H9 (cell line): ENCODE measurements around the gene BAG2. TPM values are rescaled to one million over a fixed set of nuclear protein-coding genes. Genes with fewer than 3 reads are reported as not detected.

ENCODE experiments used
- DNase-seq: peaks from one replicate; pipeline ENCODE4 v3.0.0-alpha.2; 2017
- H2AFZ ChIP-seq: one replicate; pipeline ENCODE4 v1.6.1; 2013; ENCODE audit warnings: mild to moderate bottlenecking, low read length, control low read depth, moderate library complexity
- H2AK5ac ChIP-seq: 2 replicates; pipeline ENCODE4 v1.6.1; 2013; ENCODE audit warnings: low read length, control low read depth, mixed read lengths; ENCODE audit not compliant: insufficient read length
- H2BK120ac ChIP-seq: one replicate; pipeline ENCODE4 v1.6.1; 2013; ENCODE audit warnings: low read depth, mild to moderate bottlenecking, low read length, control low read depth, inconsistent platforms; ENCODE audit not compliant: poor library complexity, severe bottlenecking
- H2BK12ac ChIP-seq: 2 replicates; pipeline ENCODE4 v1.6.1; 2013; ENCODE audit warnings: low read length, control low read depth, mixed read lengths, low read depth; ENCODE audit not compliant: insufficient read length
- H2BK15ac ChIP-seq: 2 replicates; pipeline ENCODE4 v1.6.1; 2013; ENCODE audit warnings: low read depth, low read length, control low read depth
- H2BK20ac ChIP-seq: one replicate; pipeline ENCODE4 v1.6.1; 2013; ENCODE audit warnings: low read depth, mild to moderate bottlenecking, low read length, control low read depth, inconsistent platforms; ENCODE audit not compliant: poor library complexity, severe bottlenecking
- H2BK5ac ChIP-seq: 2 replicates; pipeline ENCODE4 v1.6.1; 2013; ENCODE audit warnings: low read length, control low read depth, mixed read lengths; ENCODE audit not compliant: insufficient read length
- H3K14ac ChIP-seq: 2 replicates; pipeline ENCODE4 v1.6.1; 2013; ENCODE audit warnings: low read length, control low read depth; ENCODE audit not compliant: insufficient read depth
- H3K18ac ChIP-seq: 2 replicates; pipeline ENCODE4 v1.6.1; 2013; ENCODE audit warnings: low read depth, mild to moderate bottlenecking, mixed read lengths, low read length, control low read depth; ENCODE audit not compliant: insufficient read length
- H3K23ac ChIP-seq: 2 replicates; pipeline ENCODE4 v1.6.1; 2013; ENCODE audit warnings: low read length, control low read depth, mixed read lengths, low read depth; ENCODE audit not compliant: insufficient read length
- H3K23me2 ChIP-seq: 2 replicates; pipeline ENCODE4 v1.6.1; 2013; ENCODE audit warnings: low read depth, mild to moderate bottlenecking, mixed read lengths, low read length, control low read depth; ENCODE audit not compliant: insufficient read length, poor library complexity, severe bottlenecking
- H3K27ac ChIP-seq: 2 replicates; pipeline ENCODE4 v1.5.1; 2013; ENCODE audit warnings: low read length, control low read depth, mixed read lengths, low read depth; ENCODE audit not compliant: insufficient read length
- H3K27me3 ChIP-seq: 2 replicates; pipeline ENCODE4 v1.6.1; 2013; ENCODE audit warnings: low read length, control low read depth, inconsistent platforms; ENCODE audit not compliant: insufficient read depth
- H3K4ac ChIP-seq: 2 replicates; pipeline ENCODE4 v1.6.1; 2013; ENCODE audit warnings: low read depth, mild to moderate bottlenecking, control low read depth, inconsistent platforms, low read length, moderate library complexity
- H3K4me1 ChIP-seq: 2 replicates; pipeline ENCODE4 v1.6.1; 2013; ENCODE audit warnings: low read length, control low read depth, inconsistent platforms; ENCODE audit not compliant: insufficient read depth
- H3K4me2 ChIP-seq: 2 replicates; pipeline ENCODE4 v1.6.1; 2013; ENCODE audit warnings: low read length, control low read depth, mixed read lengths; ENCODE audit not compliant: insufficient read length, insufficient read depth
- H3K56ac ChIP-seq: 2 replicates; pipeline ENCODE4 v1.6.1; 2013; ENCODE audit warnings: low read depth, mild to moderate bottlenecking, mixed read lengths, low read length, control low read depth; ENCODE audit not compliant: insufficient read length
- H3K79me1 ChIP-seq: 2 replicates; pipeline ENCODE4 v1.6.1; 2013; ENCODE audit warnings: low read depth, mild to moderate bottlenecking, moderate library complexity, low read length, control low read depth, inconsistent platforms; ENCODE audit not compliant: insufficient read depth, poor library complexity, severe bottlenecking
- H3K79me2 ChIP-seq: 2 replicates; pipeline ENCODE4 v1.6.1; 2013; ENCODE audit warnings: low read length, control low read depth, inconsistent platforms; ENCODE audit not compliant: insufficient read depth
- H3K9ac ChIP-seq: 2 replicates; pipeline ENCODE4 v1.6.1; 2013; ENCODE audit warnings: low read length, control low read depth, mixed read lengths; ENCODE audit not compliant: insufficient read length; ENCODE audit errors: extremely low read depth
- H3K9me3 ChIP-seq: one replicate; pipeline ENCODE4 v1.6.1; 2013; ENCODE audit warnings: low read depth, low read length, inconsistent platforms; ENCODE audit not compliant: control insufficient read depth
- H3T11ph ChIP-seq: one replicate; pipeline ENCODE4 v1.6.1; 2013; ENCODE audit warnings: mild to moderate bottlenecking, low read length, control low read depth, inconsistent platforms
- H4K20me1 ChIP-seq: one replicate; pipeline ENCODE4 v1.6.1; 2013; ENCODE audit not compliant: control insufficient read depth, insufficient read length, insufficient read depth
- H4K5ac ChIP-seq: 2 replicates; pipeline ENCODE4 v1.6.1; 2013; ENCODE audit warnings: low read depth, mild to moderate bottlenecking, mixed read lengths, low read length, control low read depth; ENCODE audit not compliant: insufficient read length
- H4K8ac ChIP-seq: replicated peaks from 2 replicates; pipeline ENCODE4 v1.6.1; 2013; ENCODE audit warnings: low read length, control low read depth, mixed read lengths, low read depth; ENCODE audit not compliant: insufficient read length
- H4K91ac ChIP-seq: 2 replicates; pipeline ENCODE4 v1.6.1; 2013; ENCODE audit warnings: low read depth, mild to moderate bottlenecking, moderate library complexity, mixed read lengths, low read length, control low read depth; ENCODE audit not compliant: insufficient read length
- H3K27ac Mint-ChIP-seq, 3 experiments: 2 replicates in 2 of 3; 3 replicates in 1 of 3; pipeline ENCODE4 v1.8.0; 2020 to 2021; ENCODE audit warnings: mixed read lengths in 3 of 3, mild to moderate bottlenecking in 1 of 3, moderate library complexity in 1 of 3
- H3K27me3 Mint-ChIP-seq: 2 replicates; pipeline ENCODE4 v1.8.0; 2021; ENCODE audit warnings: low read depth, mild to moderate bottlenecking, moderate library complexity, mixed read lengths
- H3K36me3 Mint-ChIP-seq, 3 experiments: 2 replicates in 2 of 3; 3 replicates in 1 of 3; pipeline ENCODE4 v1.8.0; 2020 to 2021; ENCODE audit warnings: low read depth in 3 of 3, mixed read lengths in 3 of 3; ENCODE audit not compliant: insufficient read depth in 1 of 3
- H3K4me1 Mint-ChIP-seq, 2 experiments: 2 replicates each; pipeline ENCODE4 v1.8.0; 2020; ENCODE audit warnings: mixed read lengths in 2 of 2
- H3K4me3 Mint-ChIP-seq, 2 experiments: 2 replicates in 1 of 2; 3 replicates in 1 of 2; pipeline ENCODE4 v1.8.0; 2020 to 2021; ENCODE audit warnings: mild to moderate bottlenecking in 2 of 2, mixed read lengths in 2 of 2, moderate library complexity in 1 of 2
- H3K9me3 Mint-ChIP-seq, 2 experiments: 2 replicates in 1 of 2; 3 replicates in 1 of 2; pipeline ENCODE4 v1.8.0; 2020; ENCODE audit warnings: mild to moderate bottlenecking in 2 of 2, mixed read lengths in 2 of 2, moderate library complexity in 1 of 2
- CTCF ChIP-seq: fragments of 200-600 bp; sonication (generic); conservative IDR thresholded peaks from 3 replicates; pipeline ENCODE4 v1.8.0; 2021; ENCODE audit warnings: antibody characterized with exemption, mild to moderate bottlenecking
- WGBS: extraction: QIAGEN DNeasy Blood & Tissue Kit; methylation state at CpG from one replicate; pipeline ENCODE4 v1.1.7; 2013; ENCODE audit warnings: missing lambda C conversion rate, low lambda C conversion rate, mixed read lengths; ENCODE audit not compliant: insufficient read length; ENCODE audit errors: extremely low coverage; 5-methylcytosine and 5-hydroxymethylcytosine counted together
- total RNA-seq: library from RNA; stranded (reverse); gene quantifications from 2 replicates; pipeline ENCODE4 v1.2.1, GENCODE V29; 2021

Gene BAG2
- total RNA-seq, 1 experiment from 2014 or later, result 8.4 TPM

DNA sequence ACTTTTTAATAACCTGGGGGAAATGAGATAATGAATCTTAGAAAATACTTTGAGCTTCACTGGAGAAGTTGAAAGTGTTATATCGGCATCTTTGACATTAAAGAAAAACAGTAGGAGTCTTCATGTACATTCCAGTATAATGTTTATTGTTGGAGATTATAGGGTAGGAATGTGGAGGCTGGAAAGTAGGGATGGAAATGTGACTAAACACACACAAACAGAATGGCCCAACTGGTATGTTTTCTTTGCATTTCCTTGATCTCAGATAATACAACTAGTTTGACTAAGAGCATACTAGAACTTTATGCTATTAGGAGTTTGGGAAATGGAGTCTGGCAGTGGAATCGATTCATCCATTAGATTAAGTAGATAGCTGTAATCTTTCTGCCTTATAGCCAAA, 10.1 kb upstream of the BAG2 start:
- no peak overlapping the region for H3K27ac Mint-ChIP-seq
- Histone ChIP-seq H3K23ac (no peak overlapping the region), H3K79me1 (no peaks in the 10 kb centered on the region), H4K8ac (no peak overlapping the region), H3K14ac (no peak overlapping the region), H3T11ph (no peak overlapping the region), H3K4ac (no peak overlapping the region), H2BK5ac (no peak overlapping the region), H2BK120ac (no peak overlapping the region), H2AFZ (no peak overlapping the region), H3K79me2 (no peaks in the 10 kb centered on the region), H3K4me2 (no peak overlapping the region), H3K27ac (no peak overlapping the region), H4K91ac (no peak overlapping the region), H2BK15ac (no peak overlapping the region), H3K4me1 (no peaks in the 10 kb centered on the region), H4K5ac (no peak overlapping the region), H3K27me3 (no peaks in the 10 kb centered on the region), H3K56ac (no peak overlapping the region), H3K9me3 (no peaks in the 10 kb centered on the region), H4K20me1 (no peaks in the 10 kb centered on the region), H2AK5ac (no peak overlapping the region), H3K9ac (no peak overlapping the region), H3K23me2 (no peaks in the 10 kb centered on the region), H3K18ac (no peak overlapping the region), H2BK12ac (no peak overlapping the region), H2BK20ac (no peak overlapping the region)
- peaks cover 27 to 36% (median 36%) of the 10 kb centered on the region in 3 experiments for H3K36me3 Mint-ChIP-seq
- DNase-seq, result no peak
- H3K27me3 Mint-ChIP-seq, result no peaks in the 10 kb centered on the region
- H3K4me3 Mint-ChIP-seq, result no peak overlapping the region
- H3K4me1 Mint-ChIP-seq, result no peaks in the 10 kb centered on the region
- TF ChIP-seq CTCF, result no peak
- WGBS, result no CpG with 5 or more reads among the region's 2 CpGs
- peaks cover 5 to 15% of the 10 kb centered on the region in 2 experiments; a peak in 4 of 5 replicates for H3K9me3 Mint-ChIP-seq
